Hematopoietic multipotent progenitor cell (in vitro differentiated cells): ENCODE data around the gene KRT85. TPM values are rescaled to one million over a fixed set of nuclear protein-coding genes. Genes with fewer than 3 reads are reported as not detected.
A peak's percentile ranks its signal among the peaks of the same experiment; 100 is the strongest.
"Not testable (repeated sequence)": the region's sequence is repeated elsewhere in the genome, so short reads cannot be mapped to it uniquely, and the experiment has no call there.

ENCODE experiments used
- DNase-seq, 3 donors: peaks; one replicate each; pipeline ENCODE4 v3.0.0-alpha.2; 2011 to 2015; ENCODE audit warnings: low read depth in 2 of 3, low spot score in 2 of 3
- total RNA-seq: library from RNA; depleted of rRNA; stranded (reverse); fragments of >200 nt; gene quantifications from one replicate; pipeline ENCODE4 v1.2.3, GENCODE V29; 2012

The KRT85 gene
- total RNA-seq, 1 donor: not detected

- peak; percentile 17 to 79 (median 54) for DNase-seq
Measured at GRCh38 chr12:52351196-52352059, 15.9 kb downstream of the KRT85 start.

GRCh38 chr12:52350786-52351185 is 16.5 kb downstream of the KRT85 start:
- DNase-seq: no peak

GRCh38 chr12:52350021-52350620 is 17.2 kb downstream of the KRT85 start:
- no peak for DNase-seq

GRCh38 chr12:52349196-52349595 is 18.1 kb downstream of the KRT85 start:
- DNase-seq: no peak

GRCh38 chr12:52347551-52348510 is 19.4 kb downstream of the KRT85 start:
- no peak for DNase-seq

- DNase-seq: no peak
Measured at GRCh38 chr12:52347016-52347415, 20.3 kb downstream of the KRT85 start.

GRCh38 chr12:52346593-52346992 is 20.7 kb downstream of the KRT85 start:
- DNase-seq: no peak

GRCh38 chr12:52345041-52345440 is 22.2 kb downstream of the KRT85 start:
- DNase-seq: not testable (repeated sequence)

- no peak for DNase-seq
Measured at GRCh38 chr12:52344111-52344510, 23.2 kb downstream of the KRT85 start.

GRCh38 chr12:52343550-52343949 is 23.7 kb downstream of the KRT85 start:
- no peak for DNase-seq

GRCh38 chr12:52342781-52343490 is 24.3 kb downstream of the KRT85 start:
- DNase-seq: no peak

- no peak for DNase-seq
Measured at GRCh38 chr12:52341066-52341580, 26.2 kb downstream of the KRT85 start.

GRCh38 chr12:52338241-52338960 is 28.9 kb downstream of the KRT85 start:
- DNase-seq: no peak

- DNase-seq: no peak
Measured at GRCh38 chr12:52337054-52337453, 30.2 kb downstream of the KRT85 start.

- no peak for DNase-seq
Measured at GRCh38 chr12:52336641-52337040, 30.6 kb downstream of the KRT85 start.

GRCh38 chr12:52335598-52336262 is 31.6 kb downstream of the KRT85 start:
- no peak for DNase-seq

- DNase-seq: no peak
Measured at GRCh38 chr12:52334185-52334584, 33.1 kb downstream of the KRT85 start.

GRCh38 chr12:52333321-52333720 is 34.0 kb downstream of the KRT85 start:
- DNase-seq: no peak

- DNase-seq: no peak
Measured at GRCh38 chr12:52332381-52332780, 34.9 kb downstream of the KRT85 start.
